Caco-2 (cell line): ENCODE measurements around the gene ENPP1. TPM values are rescaled to one million over a fixed set of nuclear protein-coding genes. Genes with fewer than 3 reads are reported as not detected.
A peak's percentile ranks its signal among the peaks of the same experiment; 100 is the strongest.

ENCODE experiments used
- BruUV-seq: library from RNA; stranded (reverse); fragments of 400-500 nt; replicated peaks from 2 replicates; lab custom pipeline; 2021; lab: Mats Ljungman, UMichigan
- CTCF ChIA-PET: fragments of 300-600 bp; sonication (Branson Sonifier 250); formaldehyde crosslinking; loops from one replicate; lab custom pipeline; 2022; ENCODE audit warnings: antibody characterized with exemption; lab: Charles Lee
- POLR2A ChIA-PET: fragments of 300-600 bp; sonication (Branson Sonifier 250); formaldehyde crosslinking; loops from one replicate; lab custom pipeline; 2022; ENCODE audit warnings: antibody characterized with exemption; lab: Charles Lee
- DNase-seq, 2 experiments: peaks; one replicate each; pipeline versions ENCODE4 v3.0.0 to v3.0.0-alpha.2; 2020 to 2022
- H3K27me3 ChIP-seq: replicated peaks from 2 replicates; pipeline ENCODE4 v1.6.0; 2011; ENCODE audit warnings: low read length; ENCODE audit not compliant: control insufficient read depth, insufficient read depth
- H3K36me3 ChIP-seq: 2 replicates; pipeline ENCODE4 v1.5.1; 2011; ENCODE audit warnings: low read length; ENCODE audit not compliant: control insufficient read depth, insufficient read depth
- H3K4me1 ChIP-seq: fragments of 250-450 bp; sonication (Bioruptor Pico); 2 replicates; pipeline ENCODE4 v1.5.1; 2020; ENCODE audit warnings: mild to moderate bottlenecking
- H3K4me3 ChIP-seq: 2 replicates; pipeline ENCODE4 v1.5.1; 2011; ENCODE audit warnings: low read depth, mild to moderate bottlenecking, control low read depth, low read length
- H3K9me3 ChIP-seq: fragments of 250-450 bp; sonication (Bioruptor Pico); 2 replicates; pipeline ENCODE4 v1.5.1; 2020; ENCODE audit warnings: mild to moderate bottlenecking, moderate library complexity
- H3K27ac Mint-ChIP-seq: one replicate; pipeline ENCODE4 v1.8.0; 2022; ENCODE audit warnings: mixed read lengths; ENCODE audit not compliant: unreplicated experiment
- H3K27me3 Mint-ChIP-seq: one replicate; pipeline ENCODE4 v1.8.0; 2022; ENCODE audit warnings: mixed read lengths; ENCODE audit not compliant: insufficient read depth, unreplicated experiment
- H3K36me3 Mint-ChIP-seq: one replicate; pipeline ENCODE4 v1.8.0; 2022; ENCODE audit warnings: mild to moderate bottlenecking, mixed read lengths; ENCODE audit not compliant: insufficient read depth, unreplicated experiment
- H3K4me1 Mint-ChIP-seq: one replicate; pipeline ENCODE4 v1.8.0; 2022; ENCODE audit warnings: low read depth, mixed read lengths; ENCODE audit not compliant: unreplicated experiment
- H3K4me3 Mint-ChIP-seq: one replicate; pipeline ENCODE4 v1.8.0; 2022; ENCODE audit warnings: mild to moderate bottlenecking, moderate library complexity, mixed read lengths; ENCODE audit not compliant: unreplicated experiment
- H3K9me3 Mint-ChIP-seq: one replicate; pipeline ENCODE4 v1.8.0; 2022; ENCODE audit warnings: mixed read lengths; ENCODE audit not compliant: unreplicated experiment
- intact Hi-C: fragments of 100-400 bp; cut with micrococcal nuclease; formaldehyde crosslinking; loops from one replicate; pipeline ENCODE4 v1.10.0; 2022; ENCODE audit not compliant: unreplicated experiment
- total RNA-seq: library from RNA; stranded (reverse); gene quantifications from 2 replicates; pipeline ENCODE4 v1.2.3, GENCODE V29; 2022
- TF ChIP-seq, protein P1 (sequence below), 2 experiments: fragments of 200-600 bp in 1 of 2; IDR thresholded peaks; 1 replicate in 1 of 2; 2 replicates in 1 of 2; pipeline versions ENCODE4 v1.5.1 to v1.8.0; 2011 to 2022; ENCODE audit warnings: antibody characterized with exemption in 1 of 2, control low read depth in 1 of 2, inconsistent platforms in 1 of 2, low read depth in 1 of 2, low read length in 1 of 2, mild to moderate bottlenecking in 1 of 2, moderate library complexity in 1 of 2; ENCODE audit not compliant: insufficient read depth in 1 of 2, severe bottlenecking in 1 of 2, unreplicated experiment in 1 of 2

The ENPP1 gene
- total RNA-seq, 1 experiment from 2014 or later = 4.8 TPM

DNA sequence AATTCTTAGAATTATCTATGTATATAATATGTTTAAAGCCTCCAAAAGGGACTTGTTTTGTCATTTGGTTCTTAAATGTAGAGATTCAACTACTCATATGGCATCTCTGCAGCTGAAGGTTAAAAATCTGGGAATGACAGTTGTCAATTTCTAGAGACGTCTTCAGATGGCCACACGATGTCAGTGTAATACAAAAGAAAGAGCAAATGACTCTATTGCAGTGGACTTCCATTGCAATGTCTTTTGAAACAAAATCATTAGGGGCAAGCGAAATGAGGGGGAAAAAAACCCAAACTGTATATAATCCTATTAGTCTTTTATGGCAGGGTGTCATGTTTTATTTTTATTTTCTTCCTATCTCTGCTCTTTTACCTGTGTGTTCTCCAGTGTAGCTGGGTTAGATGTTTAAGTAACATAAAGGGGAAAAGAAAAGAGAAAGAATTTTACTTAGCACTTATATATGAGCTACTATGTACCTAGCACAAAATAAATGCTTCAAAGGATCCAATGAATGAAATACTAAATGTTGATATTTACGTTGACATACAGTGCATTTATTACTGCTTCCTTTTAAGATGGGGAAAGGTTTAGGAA lies 117.2 kb downstream of the ENPP1 start:
- H3K4me3 Mint-ChIP-seq = no peak overlapping the region
- TF ChIP-seq, protein P1, sequence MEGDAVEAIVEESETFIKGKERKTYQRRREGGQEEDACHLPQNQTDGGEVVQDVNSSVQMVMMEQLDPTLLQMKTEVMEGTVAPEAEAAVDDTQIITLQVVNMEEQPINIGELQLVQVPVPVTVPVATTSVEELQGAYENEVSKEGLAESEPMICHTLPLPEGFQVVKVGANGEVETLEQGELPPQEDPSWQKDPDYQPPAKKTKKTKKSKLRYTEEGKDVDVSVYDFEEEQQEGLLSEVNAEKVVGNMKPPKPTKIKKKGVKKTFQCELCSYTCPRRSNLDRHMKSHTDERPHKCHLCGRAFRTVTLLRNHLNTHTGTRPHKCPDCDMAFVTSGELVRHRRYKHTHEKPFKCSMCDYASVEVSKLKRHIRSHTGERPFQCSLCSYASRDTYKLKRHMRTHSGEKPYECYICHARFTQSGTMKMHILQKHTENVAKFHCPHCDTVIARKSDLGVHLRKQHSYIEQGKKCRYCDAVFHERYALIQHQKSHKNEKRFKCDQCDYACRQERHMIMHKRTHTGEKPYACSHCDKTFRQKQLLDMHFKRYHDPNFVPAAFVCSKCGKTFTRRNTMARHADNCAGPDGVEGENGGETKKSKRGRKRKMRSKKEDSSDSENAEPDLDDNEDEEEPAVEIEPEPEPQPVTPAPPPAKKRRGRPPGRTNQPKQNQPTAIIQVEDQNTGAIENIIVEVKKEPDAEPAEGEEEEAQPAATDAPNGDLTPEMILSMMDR (IDR thresholded peaks at IDR 0.05; ENCODE audit: insufficient read depth in 1 of 2, low read depth in 1 of 2, low read length in 1 of 2, severe bottlenecking in 1 of 2, unreplicated experiment in 1 of 2) = peak; percentile 55 to 56
- Histone ChIP-seq H3K4me1 (no peaks in the 10 kb centered on the region), H3K27me3 (no peaks in the 10 kb centered on the region), H3K9me3 (no peaks in the 10 kb centered on the region), H3K4me3 (no peak overlapping the region), H3K36me3 (no peaks in the 10 kb centered on the region)
- CTCF ChIA-PET = interaction anchor here (0.6 to 1.8 kb wide), 10 partner anchors 10 to 355 kb away, joined by 3 to 8 read pairs (median 4); partner anchors contain the start of gene CCN2
- intact Hi-C loops = loop anchor here (1.0 kb wide), 4 partner anchors 236 to 354 kb away; no protein-coding TSS in a partner anchor
- peak in 1 of 2 experiments; percentile 35 for DNase-seq
- H3K9me3 Mint-ChIP-seq = no peaks in the 10 kb centered on the region
- no peaks in the 10 kb centered on the region for H3K27me3 Mint-ChIP-seq
- POLR2A ChIA-PET = no interaction called here
- H3K36me3 Mint-ChIP-seq = no peaks in the 10 kb centered on the region
- no peaks in the 10 kb centered on the region for H3K4me1 Mint-ChIP-seq
- H3K27ac Mint-ChIP-seq = no peak overlapping the region
- no TSS peak for BruUV-seq

DNA sequence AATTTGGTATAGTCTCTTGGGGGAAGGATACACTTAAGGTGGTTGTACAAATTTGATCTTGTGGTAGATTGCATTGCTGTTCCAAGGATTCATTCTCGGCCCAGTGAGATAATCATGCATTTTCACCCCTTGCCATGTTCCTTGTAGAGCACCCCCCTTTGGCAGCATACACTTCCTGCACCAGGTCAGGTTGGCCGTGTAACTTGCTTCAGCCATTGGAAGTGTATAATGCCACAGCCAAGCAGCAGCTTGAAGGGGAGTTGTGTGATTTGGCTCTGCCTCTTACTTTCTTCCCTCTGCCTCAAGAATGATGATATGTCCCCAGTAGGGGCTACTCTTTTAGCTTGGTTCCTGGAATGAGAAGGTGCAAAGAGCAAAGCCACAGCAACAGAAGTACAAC lies 121.4 kb downstream of the ENPP1 start:
- Mint-ChIP-seq H3K36me3 (no peaks in the 10 kb centered on the region), H3K27ac (no peak overlapping the region), H3K4me3 (no peak overlapping the region), H3K27me3 (peaks cover 3% of the 10 kb centered on the region), H3K4me1 (no peaks in the 10 kb centered on the region), H3K9me3 (no peaks in the 10 kb centered on the region)
- ChIA-PET POLR2A (no interaction called here), CTCF (no interaction called here)
- Histone ChIP-seq H3K36me3 (no peaks in the 10 kb centered on the region), H3K9me3 (no peaks in the 10 kb centered on the region), H3K4me3 (no peak overlapping the region), H3K4me1 (no peaks in the 10 kb centered on the region), H3K27me3 (no peaks in the 10 kb centered on the region)
- TF ChIP-seq, protein P1 (IDR thresholded peaks at IDR 0.05; ENCODE audit: insufficient read depth in 1 of 2, low read depth in 1 of 2, low read length in 1 of 2, severe bottlenecking in 1 of 2, unreplicated experiment in 1 of 2) = no peak
- no peak for DNase-seq
- no TSS peak for BruUV-seq
- intact Hi-C loops = no loop called here

DNA sequence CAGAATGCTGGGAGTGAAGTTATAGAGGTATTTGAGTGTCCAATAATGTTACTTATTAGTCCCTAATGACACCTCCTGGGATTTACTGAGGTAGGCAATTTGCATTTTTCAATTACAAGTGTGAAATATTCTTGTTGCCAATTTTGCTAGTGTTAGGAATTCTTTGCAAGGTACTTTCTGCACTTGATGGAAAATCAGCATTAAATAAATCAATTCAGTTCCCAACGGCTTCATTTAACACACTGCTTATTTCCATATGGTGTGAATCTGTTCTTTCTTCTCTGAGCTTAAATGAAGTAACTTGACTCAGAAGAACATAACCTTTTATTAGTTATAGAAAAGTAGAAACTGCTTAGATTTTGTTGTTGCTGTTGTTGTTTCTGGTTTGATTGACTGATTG lies 122.2 kb downstream of the ENPP1 start:
- H3K9me3 Mint-ChIP-seq = no peaks in the 10 kb centered on the region
- intact Hi-C loops = no loop called here
- no peaks in the 10 kb centered on the region for H3K4me1 Mint-ChIP-seq
- Histone ChIP-seq H3K27me3 (no peaks in the 10 kb centered on the region), H3K36me3 (no peaks in the 10 kb centered on the region), H3K4me3 (no peak overlapping the region), H3K9me3 (no peaks in the 10 kb centered on the region), H3K4me1 (no peaks in the 10 kb centered on the region)
- TF ChIP-seq, protein P1 (IDR thresholded peaks at IDR 0.05; ENCODE audit: insufficient read depth in 1 of 2, low read depth in 1 of 2, low read length in 1 of 2, severe bottlenecking in 1 of 2, unreplicated experiment in 1 of 2) = no peak
- ChIA-PET POLR2A (interaction anchor here (0.5 kb wide), 1 partner anchor 17 kb away, joined by 3 read pairs; no protein-coding TSS in a partner anchor), CTCF (interaction anchor here (0.6 kb wide), 1 partner anchor 12 kb away, joined by 5 read pairs; no protein-coding TSS in a partner anchor)
- no peak overlapping the region for H3K4me3 Mint-ChIP-seq
- H3K27ac Mint-ChIP-seq = no peak overlapping the region
- DNase-seq = no peak
- BruUV-seq = no TSS peak
- no peaks in the 10 kb centered on the region for H3K36me3 Mint-ChIP-seq
- peaks cover 3% of the 10 kb centered on the region for H3K27me3 Mint-ChIP-seq
